Smooth muscle cell (in vitro differentiated cells): ENCODE measurements around the gene ICE1. TPM values are rescaled to one million over a fixed set of nuclear protein-coding genes. Genes with fewer than 3 reads are reported as not detected.

Experiments
- DNase-seq: peaks from one replicate; lab custom pipeline; 2025; ENCODE audit not compliant: unreplicated experiment; lab: John Stamatoyannopoulos, UW
- H2AFZ ChIP-seq: fragments of 200-600 bp; sonication (generic); 2 replicates; pipeline ENCODE4 v1.6.0; 2016; ENCODE audit warnings: antibody characterized with exemption, low read depth, mild to moderate bottlenecking
- H3F3A ChIP-seq: fragments of 200-600 bp; sonication (generic); 2 replicates; pipeline ENCODE4 v1.6.0; 2017; ENCODE audit warnings: antibody characterized with exemption, low read depth
- H3K27ac ChIP-seq: fragments of 200-600 bp; sonication (generic); 2 replicates; pipeline ENCODE4 v1.5.1; 2016; ENCODE audit warnings: low read depth, mild to moderate bottlenecking
- H3K27me3 ChIP-seq: fragments of 200-600 bp; sonication (generic); 2 replicates; pipeline ENCODE4 v1.6.1; 2016; ENCODE audit warnings: low read depth, mild to moderate bottlenecking
- H3K36me3 ChIP-seq: fragments of 200-600 bp; sonication (generic); 2 replicates; pipeline ENCODE4 v1.5.1; 2016; ENCODE audit warnings: low read depth
- H3K4me1 ChIP-seq: fragments of 200-600 bp; sonication (generic); 2 replicates; pipeline ENCODE4 v1.5.1; 2016; ENCODE audit warnings: low read depth
- H3K4me2 ChIP-seq: fragments of 200-600 bp; sonication (generic); 2 replicates; pipeline ENCODE4 v1.6.0; 2016; ENCODE audit warnings: mild to moderate bottlenecking
- H3K4me3 ChIP-seq: fragments of 200-600 bp; sonication (generic); 2 replicates; pipeline ENCODE4 v1.5.1; 2016; ENCODE audit warnings: mild to moderate bottlenecking
- H3K79me2 ChIP-seq: fragments of 200-600 bp; sonication (generic); 2 replicates; pipeline ENCODE4 v1.6.0; 2016; ENCODE audit warnings: low read depth, mild to moderate bottlenecking
- H3K9ac ChIP-seq: fragments of 200-600 bp; sonication (generic); 2 replicates; pipeline ENCODE4 v1.6.0; 2016; ENCODE audit warnings: low read depth
- H3K9me3 ChIP-seq: fragments of 200-600 bp; sonication (generic); replicated peaks from 2 replicates; pipeline ENCODE4 v1.5.1; 2016; ENCODE audit warnings: low read depth
- H4K20me1 ChIP-seq: fragments of 200-600 bp; sonication (generic); 2 replicates; pipeline ENCODE4 v1.6.0; 2016; ENCODE audit warnings: low read depth
- WGBS: methylation state at CpG from one replicate; pipeline ENCODE4 v1.1.7; 2016; ENCODE audit warnings: low lambda C conversion rate; 5-methylcytosine and 5-hydroxymethylcytosine counted together
- polyA plus RNA-seq: library from polyadenylated mRNA; unstranded; fragments of >200 nt; fragmentation: Nextera tagmentation; extraction: Ambion mirVana; gene quantifications from 2 replicates; pipeline ENCODE4 v1.2.1, GENCODE V29; 2016
- total RNA-seq: library from RNA; depleted of rRNA; stranded (reverse); fragments of >200 nt; gene quantifications from 2 replicates; pipeline ENCODE4 v1.2.3, GENCODE V29; 2014
- TF ChIP-seq, protein P1 (sequence below): fragments of 200-600 bp; sonication (generic); IDR thresholded peaks from 2 replicates; pipeline ENCODE4 v1.5.1; 2017; ENCODE audit warnings: borderline replicate concordance, mild to moderate bottlenecking, antibody characterized with exemption; ENCODE audit not compliant: insufficient read depth, poor library complexity, severe bottlenecking

The ICE1 gene
- total and polyA plus RNA-seq, 2 experiments from 2014 or later, result 10.2 to 25.4 TPM

DNA sequence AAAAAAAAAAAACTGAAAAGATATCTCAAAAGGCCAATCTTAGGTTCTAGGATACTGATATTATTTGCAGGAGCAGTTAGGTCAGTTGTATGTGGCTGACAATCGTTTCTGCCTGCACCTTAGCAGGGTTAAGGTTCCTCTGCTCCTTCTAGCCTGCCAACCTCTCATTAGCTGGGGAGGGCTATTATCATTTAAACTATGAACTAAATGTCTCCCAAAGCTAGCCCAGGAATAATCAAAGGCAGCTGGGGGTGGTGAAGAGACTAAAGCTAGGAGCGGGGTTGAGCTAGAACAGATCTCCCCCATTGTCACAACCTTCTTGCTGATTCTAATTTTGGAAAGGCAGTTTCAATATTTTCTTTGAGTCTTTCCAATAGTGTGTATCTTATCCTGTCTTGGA lies 99.9 kb downstream of the ICE1 start:
- Histone ChIP-seq H3K9ac (no peak overlapping the region), H3K36me3 (no peaks in the 10 kb centered on the region), H3F3A (no peaks in the 10 kb centered on the region), H3K9me3 (no peaks in the 10 kb centered on the region), H4K20me1 (no peaks in the 10 kb centered on the region), H3K4me1 (no peaks in the 10 kb centered on the region), H3K4me2 (no peak overlapping the region), H3K27ac (no peak overlapping the region), H2AFZ (no peak overlapping the region), H3K27me3 (no peaks in the 10 kb centered on the region), H3K4me3 (no peak overlapping the region), H3K79me2 (no peaks in the 10 kb centered on the region)
- TF ChIP-seq, protein P1, sequence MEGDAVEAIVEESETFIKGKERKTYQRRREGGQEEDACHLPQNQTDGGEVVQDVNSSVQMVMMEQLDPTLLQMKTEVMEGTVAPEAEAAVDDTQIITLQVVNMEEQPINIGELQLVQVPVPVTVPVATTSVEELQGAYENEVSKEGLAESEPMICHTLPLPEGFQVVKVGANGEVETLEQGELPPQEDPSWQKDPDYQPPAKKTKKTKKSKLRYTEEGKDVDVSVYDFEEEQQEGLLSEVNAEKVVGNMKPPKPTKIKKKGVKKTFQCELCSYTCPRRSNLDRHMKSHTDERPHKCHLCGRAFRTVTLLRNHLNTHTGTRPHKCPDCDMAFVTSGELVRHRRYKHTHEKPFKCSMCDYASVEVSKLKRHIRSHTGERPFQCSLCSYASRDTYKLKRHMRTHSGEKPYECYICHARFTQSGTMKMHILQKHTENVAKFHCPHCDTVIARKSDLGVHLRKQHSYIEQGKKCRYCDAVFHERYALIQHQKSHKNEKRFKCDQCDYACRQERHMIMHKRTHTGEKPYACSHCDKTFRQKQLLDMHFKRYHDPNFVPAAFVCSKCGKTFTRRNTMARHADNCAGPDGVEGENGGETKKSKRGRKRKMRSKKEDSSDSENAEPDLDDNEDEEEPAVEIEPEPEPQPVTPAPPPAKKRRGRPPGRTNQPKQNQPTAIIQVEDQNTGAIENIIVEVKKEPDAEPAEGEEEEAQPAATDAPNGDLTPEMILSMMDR, result no peak
- WGBS, result 56% methylated on average over 2 of the region's 2 CpGs
- DNase-seq, result no peak

DNA sequence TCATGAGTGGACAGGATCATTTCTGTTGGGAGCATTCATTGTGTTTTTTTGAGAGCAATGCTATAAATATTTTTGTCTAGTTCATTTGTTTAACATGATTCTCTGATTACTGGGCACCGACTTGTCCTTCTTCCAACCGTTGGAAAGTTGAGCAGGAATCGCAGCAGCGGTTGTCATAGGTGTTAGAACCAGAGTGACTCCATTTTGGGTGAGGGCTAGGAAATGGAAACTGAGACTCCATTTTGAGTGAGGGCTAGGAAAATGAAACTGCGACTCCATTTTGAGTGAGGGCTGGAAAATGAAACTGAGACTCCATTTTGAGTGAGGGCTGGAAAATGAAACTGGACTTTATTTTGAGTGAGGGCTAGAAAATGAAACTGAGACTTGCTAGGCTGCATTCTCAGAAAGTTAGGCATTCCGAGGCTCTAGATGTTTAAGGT lies 100.6 kb downstream of the ICE1 start:
- Histone ChIP-seq H2AFZ (no peak overlapping the region), H3K4me3 (no peak overlapping the region), H3F3A (no peaks in the 10 kb centered on the region), H3K9me3 (no peaks in the 10 kb centered on the region), H3K4me2 (no peak overlapping the region), H3K27me3 (no peaks in the 10 kb centered on the region), H3K4me1 (no peaks in the 10 kb centered on the region), H4K20me1 (no peaks in the 10 kb centered on the region), H3K79me2 (no peaks in the 10 kb centered on the region), H3K9ac (no peak overlapping the region), H3K36me3 (no peaks in the 10 kb centered on the region), H3K27ac (no peak overlapping the region)
- no peak for DNase-seq
- TF ChIP-seq, protein P1, result no peak
- 95% methylated on average over 6 of the region's 6 CpGs for WGBS

DNA sequence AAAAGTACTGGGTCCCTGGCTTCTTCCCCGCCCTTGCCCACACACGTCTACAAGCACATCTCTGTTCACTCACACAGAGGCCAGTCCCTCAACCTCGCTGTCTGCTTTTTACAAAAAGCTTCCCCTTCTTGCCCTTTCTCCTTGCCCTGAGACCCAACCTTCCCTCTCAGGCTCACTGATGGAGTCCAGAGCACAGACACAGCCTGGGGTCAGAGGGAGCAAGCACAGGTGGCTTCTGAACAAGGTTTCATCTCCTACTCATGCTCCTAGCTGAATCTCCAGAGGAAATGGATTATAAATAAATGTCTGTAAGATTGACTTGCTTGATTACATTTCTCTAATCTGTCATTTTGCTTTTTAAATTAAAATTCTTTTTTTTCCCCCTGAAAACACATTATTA lies 101.8 kb downstream of the ICE1 start:
- no peaks in the 10 kb centered on the region for H3K79me2 ChIP-seq
- H3F3A ChIP-seq, result no peaks in the 10 kb centered on the region
- 76% methylated on average over 3 of the region's 3 CpGs for WGBS
- no peak for DNase-seq
- no peaks in the 10 kb centered on the region for H3K36me3 ChIP-seq
- no peaks in the 10 kb centered on the region for H3K9me3 ChIP-seq
- no peak overlapping the region for H3K4me3 ChIP-seq
- H2AFZ ChIP-seq, result no peak overlapping the region
- H3K27ac ChIP-seq, result no peak overlapping the region
- no peak overlapping the region for H3K4me2 ChIP-seq
- no peaks in the 10 kb centered on the region for H3K4me1 ChIP-seq
- no peaks in the 10 kb centered on the region for H3K27me3 ChIP-seq
- TF ChIP-seq, protein P1, result no peak
- no peaks in the 10 kb centered on the region for H4K20me1 ChIP-seq
- no peak overlapping the region for H3K9ac ChIP-seq

DNA sequence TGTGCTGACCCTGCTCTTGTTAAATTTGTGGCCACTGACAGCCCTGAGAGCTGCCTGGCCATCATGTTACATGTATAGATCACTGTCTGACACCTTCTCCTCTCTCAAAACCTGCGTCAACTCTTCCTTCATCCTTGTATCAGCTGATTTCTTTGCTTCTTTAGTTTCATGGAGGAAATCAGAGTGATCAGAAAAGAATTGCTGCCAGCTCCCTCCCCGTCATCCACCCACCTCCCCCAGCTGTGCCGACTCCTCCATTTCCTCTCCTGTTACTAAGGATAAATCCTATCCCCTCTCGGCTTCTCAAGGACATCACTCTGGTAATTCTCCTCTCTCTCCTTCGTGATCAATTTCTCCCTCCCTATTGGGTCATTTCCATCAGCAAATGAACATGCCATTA lies 108.9 kb downstream of the ICE1 start:
- TF ChIP-seq, protein P1, result no peak
- WGBS, result 85% methylated on average over 5 of the region's 5 CpGs

More for the DNA sequence above, 108.9 kb downstream of the ICE1 start:
- no peak overlapping the region for H3K4me2 ChIP-seq
- no peaks in the 10 kb centered on the region for H3K4me1 ChIP-seq
- peaks cover 2% of the 10 kb centered on the region for H3K27me3 ChIP-seq
- H3K4me3 ChIP-seq, result no peak overlapping the region
- no peak overlapping the region for H3K9ac ChIP-seq
- H3K9me3 ChIP-seq, result no peaks in the 10 kb centered on the region
- H3K79me2 ChIP-seq, result no peaks in the 10 kb centered on the region
- no peak overlapping the region for H3K27ac ChIP-seq
- H3K36me3 ChIP-seq, result no peaks in the 10 kb centered on the region
- H2AFZ ChIP-seq, result no peak overlapping the region
- H4K20me1 ChIP-seq, result no peaks in the 10 kb centered on the region
- no peaks in the 10 kb centered on the region for H3F3A ChIP-seq
- no peak for DNase-seq
